ENCODE data around the gene SLC23A1.

DNA sequence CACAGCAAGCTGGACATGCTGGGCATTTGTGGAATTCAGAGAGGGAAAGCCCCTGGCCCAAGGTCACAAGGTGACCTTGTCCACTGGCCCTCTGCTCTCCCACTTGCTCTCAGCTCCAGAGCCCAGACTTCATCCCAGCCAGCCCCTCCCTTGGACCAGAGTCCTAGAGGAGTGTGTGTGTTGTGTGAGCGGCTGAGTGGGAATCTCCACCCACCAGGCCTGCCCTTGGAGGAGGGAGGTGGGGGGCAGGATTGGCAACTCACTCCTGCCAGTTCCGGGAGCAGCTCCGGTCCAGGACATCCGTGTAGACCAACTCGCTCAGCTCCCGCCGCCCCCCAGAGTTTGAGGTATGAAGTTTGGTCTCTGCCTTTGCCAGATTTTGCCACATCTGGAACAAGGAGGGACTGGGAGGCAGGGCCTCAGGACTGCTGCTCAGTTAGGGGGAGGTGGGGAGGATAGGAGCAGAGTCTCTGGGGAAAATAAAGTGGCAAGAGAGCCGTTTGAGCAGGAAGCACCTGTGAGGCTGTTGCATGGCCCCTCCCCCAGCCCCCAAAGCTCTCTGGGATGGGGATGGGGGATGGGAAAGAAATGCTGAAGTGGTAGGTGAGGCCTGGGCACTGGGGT, 5.2 kb upstream of the SLC23A1 start:
- TF ChIP-seq FOXK2 (conservative IDR thresholded peaks at IDR 0.05 in 1 of 2, IDR thresholded peaks at IDR 0.05 in 1 of 2; ENCODE audit: low read depth in 2 of 2): no peak
- TF ChIP-seq, protein P1, sequence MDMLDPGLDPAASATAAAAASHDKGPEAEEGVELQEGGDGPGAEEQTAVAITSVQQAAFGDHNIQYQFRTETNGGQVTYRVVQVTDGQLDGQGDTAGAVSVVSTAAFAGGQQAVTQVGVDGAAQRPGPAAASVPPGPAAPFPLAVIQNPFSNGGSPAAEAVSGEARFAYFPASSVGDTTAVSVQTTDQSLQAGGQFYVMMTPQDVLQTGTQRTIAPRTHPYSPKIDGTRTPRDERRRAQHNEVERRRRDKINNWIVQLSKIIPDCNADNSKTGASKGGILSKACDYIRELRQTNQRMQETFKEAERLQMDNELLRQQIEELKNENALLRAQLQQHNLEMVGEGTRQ (CRISPR knock-in tag; IDR thresholded peaks at IDR 0.05): no peak
- no peak for TF ChIP-seq CEBPB (tag; IDR thresholded peaks at IDR 0.05)
